Activated CD8-positive, alpha-beta memory T cell treated with anti-CD3 and anti-CD28 coated beads for 1 hour (primary cell): Measurements from ENCODE around the gene CCSER2.
"Not testable (repeated sequence)": the region's sequence is repeated elsewhere in the genome, so short reads cannot be mapped to it uniquely, and the experiment has no call there.

Source experiments
- DNase-seq, 2 donors: peaks; one replicate each; pipeline ENCODE4 v3.0.0-alpha.2; 2020; ENCODE audit warnings: low read depth in 1 of 2; ENCODE audit errors: extremely low read depth in 1 of 2

The CCSER2 gene

GRCh38 chr10:84312816-84313215 lies 15.6 kb upstream of the CCSER2 start:
- no peak for DNase-seq

- DNase-seq: no peak
These were observed 14.1 kb upstream of the CCSER2 start for GRCh38 chr10:84314275-84314674.

GRCh38 chr10:84317174-84317573 lies 11.2 kb upstream of the CCSER2 start:
- no peak for DNase-seq

- no peak for DNase-seq
These were observed 6.5 kb upstream of the CCSER2 start for GRCh38 chr10:84321902-84322301.

GRCh38 chr10:84323566-84323965 lies 4.8 kb upstream of the CCSER2 start:
- not testable (repeated sequence) for DNase-seq

- DNase-seq: not testable (repeated sequence)
These were observed 1.4 kb upstream of the CCSER2 start for GRCh38 chr10:84326995-84327394.

- DNase-seq: peak; percentile 19 to 26
These were observed 815 bp downstream of the CCSER2 start for GRCh38 chr10:84329196-84329611.

GRCh38 chr10:84329986-84330651 lies 1.7 kb downstream of the CCSER2 start:
- no peak for DNase-seq

- no peak for DNase-seq
These were observed 2.7 kb downstream of the CCSER2 start for GRCh38 chr10:84331091-84331490.

GRCh38 chr10:84333864-84334451 lies 5.6 kb downstream of the CCSER2 start:
- DNase-seq: peak; percentile 31 to 54

- no peak for DNase-seq
These were observed 6.4 kb downstream of the CCSER2 start for GRCh38 chr10:84334811-84335210.

GRCh38 chr10:84335516-84335915 lies 7.1 kb downstream of the CCSER2 start:
- DNase-seq: no peak

GRCh38 chr10:84336406-84337090 lies 8.2 kb downstream of the CCSER2 start:
- no peak for DNase-seq

- DNase-seq: no peak
These were observed 8.8 kb downstream of the CCSER2 start for GRCh38 chr10:84337199-84337598.

GRCh38 chr10:84339025-84339424 lies 10.6 kb downstream of the CCSER2 start:
- DNase-seq: no peak

- DNase-seq: no peak
These were observed 11.8 kb downstream of the CCSER2 start for GRCh38 chr10:84340187-84340586.

- DNase-seq: no peak
These were observed 12.5 kb downstream of the CCSER2 start for GRCh38 chr10:84340632-84341537.

- no peak for DNase-seq
These were observed 13.1 kb downstream of the CCSER2 start for GRCh38 chr10:84341538-84341856.

- DNase-seq: no peak
These were observed 13.6 kb downstream of the CCSER2 start for GRCh38 chr10:84341983-84342382.

GRCh38 chr10:84342584-84342983 lies 14.2 kb downstream of the CCSER2 start:
- no peak for DNase-seq

- DNase-seq: no peak
These were observed 15.4 kb downstream of the CCSER2 start for GRCh38 chr10:84343831-84344230.
